HG03025 (cell line): Measurements from ENCODE around the gene KATNAL1.

ENCODE experiments used
- ATAC-seq: cut with Tn5 transposase; IDR thresholded peaks from one replicate; pipeline ENCODE4 v1.9.1; 2021; ENCODE audit warnings: mild to moderate bottlenecking, moderate library complexity; ENCODE audit not compliant: unreplicated experiment, low FRiP score

The KATNAL1 gene

GRCh38 chr13:30333616-30334015 lies 26.3 kb upstream of the KATNAL1 start:
- ATAC-seq, result no peak

- ATAC-seq, result peak; percentile 79
These were observed 25.2 kb upstream of the KATNAL1 start for GRCh38 chr13:30332456-30333143.

GRCh38 chr13:30331331-30331771 lies 24.0 kb upstream of the KATNAL1 start:
- ATAC-seq, result no peak

GRCh38 chr13:30329009-30329585 lies 21.7 kb upstream of the KATNAL1 start:
- ATAC-seq, result no peak

GRCh38 chr13:30325668-30326067 lies 18.3 kb upstream of the KATNAL1 start:
- no peak for ATAC-seq

GRCh38 chr13:30323524-30323923 lies 16.2 kb upstream of the KATNAL1 start:
- no peak for ATAC-seq

GRCh38 chr13:30322428-30322827 lies 15.1 kb upstream of the KATNAL1 start:
- ATAC-seq, result no peak

- no peak for ATAC-seq
These were observed 13.9 kb upstream of the KATNAL1 start for GRCh38 chr13:30321256-30321655.

- no peak for ATAC-seq
These were observed 12.3 kb upstream of the KATNAL1 start for GRCh38 chr13:30319655-30320054.

GRCh38 chr13:30319130-30319529 lies 11.8 kb upstream of the KATNAL1 start:
- no peak for ATAC-seq

GRCh38 chr13:30318026-30318425 lies 10.7 kb upstream of the KATNAL1 start:
- ATAC-seq, result no peak

- ATAC-seq, result no peak
These were observed 7.2 kb upstream of the KATNAL1 start for GRCh38 chr13:30314562-30314961.

GRCh38 chr13:30314069-30314468 lies 6.7 kb upstream of the KATNAL1 start:
- ATAC-seq, result no peak

- ATAC-seq, result no peak
These were observed 6.0 kb upstream of the KATNAL1 start for GRCh38 chr13:30313311-30313710.

GRCh38 chr13:30312904-30313303 lies 5.6 kb upstream of the KATNAL1 start:
- ATAC-seq, result no peak

GRCh38 chr13:30308548-30308947 lies 1.2 kb upstream of the KATNAL1 start:
- ATAC-seq, result no peak

- no peak for ATAC-seq
These were observed 580 bp upstream of the KATNAL1 start for GRCh38 chr13:30307971-30308290.

GRCh38 chr13:30306762-30307193 lies 573 bp downstream of the KATNAL1 start:
- peak; percentile 92 for ATAC-seq

GRCh38 chr13:30305456-30305970 lies 1.8 kb downstream of the KATNAL1 start:
- no peak for ATAC-seq

GRCh38 chr13:30303269-30303668 lies 4.1 kb downstream of the KATNAL1 start:
- ATAC-seq, result no peak

GRCh38 chr13:30301827-30302226 lies 5.5 kb downstream of the KATNAL1 start:
- no peak for ATAC-seq

- ATAC-seq, result no peak
These were observed 6.8 kb downstream of the KATNAL1 start for GRCh38 chr13:30300596-30300995.
